8988T (cell line): ENCODE measurements around the gene CDS2.

Experiments
- DNase-seq: peaks from one replicate; pipeline ENCODE4 v3.0.0; 2011

Gene CDS2

GRCh38 chr20:5216663-5217062, 89.9 kb downstream of the CDS2 start:
- DNase-seq = no peak

- no peak for DNase-seq
Observed at GRCh38 chr20:5217616-5218015, 90.8 kb downstream of the CDS2 start.

GRCh38 chr20:5220321-5221060, 93.7 kb downstream of the CDS2 start:
- DNase-seq = no peak

GRCh38 chr20:5221061-5221430, 94.2 kb downstream of the CDS2 start:
- DNase-seq = no peak

GRCh38 chr20:5222919-5223634, 96.3 kb downstream of the CDS2 start:
- peak; percentile 35 for DNase-seq

GRCh38 chr20:5230544-5230943, 103.7 kb downstream of the CDS2 start:
- DNase-seq = no peak

- DNase-seq = no peak
Observed at GRCh38 chr20:5234158-5234557, 107.3 kb downstream of the CDS2 start.

- no peak for DNase-seq
Observed at GRCh38 chr20:5234978-5235377, 108.2 kb downstream of the CDS2 start.
